Tibial nerve (tissue), 4 donors: ENCODE measurements around the gene VPS13D.

Experiments used
- EP300 ChIP-seq, 2 donors: sonication (generic); formaldehyde crosslinking; IDR thresholded peaks; one replicate each; pipeline ENCODE4 v1.6.1; 2017; ENCODE audit warnings: antibody characterized with exemption in 2 of 2, mild to moderate bottlenecking in 1 of 2
- POLR2A ChIP-seq, 2 donors: fragments of 450-650 bp; IDR thresholded peaks; one replicate each; pipeline ENCODE4 v1.6.1; 2017; ENCODE audit warnings: antibody characterized with exemption in 2 of 2, mild to moderate bottlenecking in 2 of 2, moderate library complexity in 2 of 2
- TF ChIP-seq, protein P1 (sequence below), 5 experiments: fragments of 200-600 bp in 3 of 5; fragments of 450-650 bp in 2 of 5; sonication (generic) in 3 of 5; IDR thresholded peaks; one replicate each; pipeline ENCODE4 v1.5.1; 2016 to 2019; ENCODE audit warnings: antibody characterized with exemption in 5 of 5, mild to moderate bottlenecking in 3 of 5, moderate library complexity in 2 of 5

DNA sequence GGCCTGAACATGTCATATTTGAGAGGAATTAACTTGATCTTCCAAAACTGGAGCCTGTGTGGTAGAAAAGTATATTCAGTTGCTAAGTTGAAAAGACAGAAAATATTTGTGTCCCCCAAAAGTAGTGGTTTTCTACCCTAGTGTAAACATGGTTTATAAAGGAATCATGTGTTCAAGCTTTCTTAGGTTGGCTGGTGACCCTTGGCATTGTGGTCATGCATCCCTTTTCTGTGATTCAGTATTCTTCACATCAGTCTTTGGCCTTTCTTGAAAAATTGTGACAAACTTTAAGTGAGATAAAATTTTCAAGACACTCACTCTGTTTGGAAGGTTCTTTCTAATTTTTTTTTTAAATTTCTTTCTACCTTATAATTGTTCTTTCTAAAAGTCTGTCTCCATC, 195.0 kb downstream of the VPS13D start:
- TF ChIP-seq, protein P1, sequence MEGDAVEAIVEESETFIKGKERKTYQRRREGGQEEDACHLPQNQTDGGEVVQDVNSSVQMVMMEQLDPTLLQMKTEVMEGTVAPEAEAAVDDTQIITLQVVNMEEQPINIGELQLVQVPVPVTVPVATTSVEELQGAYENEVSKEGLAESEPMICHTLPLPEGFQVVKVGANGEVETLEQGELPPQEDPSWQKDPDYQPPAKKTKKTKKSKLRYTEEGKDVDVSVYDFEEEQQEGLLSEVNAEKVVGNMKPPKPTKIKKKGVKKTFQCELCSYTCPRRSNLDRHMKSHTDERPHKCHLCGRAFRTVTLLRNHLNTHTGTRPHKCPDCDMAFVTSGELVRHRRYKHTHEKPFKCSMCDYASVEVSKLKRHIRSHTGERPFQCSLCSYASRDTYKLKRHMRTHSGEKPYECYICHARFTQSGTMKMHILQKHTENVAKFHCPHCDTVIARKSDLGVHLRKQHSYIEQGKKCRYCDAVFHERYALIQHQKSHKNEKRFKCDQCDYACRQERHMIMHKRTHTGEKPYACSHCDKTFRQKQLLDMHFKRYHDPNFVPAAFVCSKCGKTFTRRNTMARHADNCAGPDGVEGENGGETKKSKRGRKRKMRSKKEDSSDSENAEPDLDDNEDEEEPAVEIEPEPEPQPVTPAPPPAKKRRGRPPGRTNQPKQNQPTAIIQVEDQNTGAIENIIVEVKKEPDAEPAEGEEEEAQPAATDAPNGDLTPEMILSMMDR (IDR thresholded peaks at IDR 0.05) = no peak
- TF ChIP-seq POLR2A (IDR thresholded peaks at IDR 0.05) (no peak), EP300 (IDR thresholded peaks at IDR 0.05) (no peak)
